ENCODE results near the gene CCKAR.

The CCKAR gene

DNA sequence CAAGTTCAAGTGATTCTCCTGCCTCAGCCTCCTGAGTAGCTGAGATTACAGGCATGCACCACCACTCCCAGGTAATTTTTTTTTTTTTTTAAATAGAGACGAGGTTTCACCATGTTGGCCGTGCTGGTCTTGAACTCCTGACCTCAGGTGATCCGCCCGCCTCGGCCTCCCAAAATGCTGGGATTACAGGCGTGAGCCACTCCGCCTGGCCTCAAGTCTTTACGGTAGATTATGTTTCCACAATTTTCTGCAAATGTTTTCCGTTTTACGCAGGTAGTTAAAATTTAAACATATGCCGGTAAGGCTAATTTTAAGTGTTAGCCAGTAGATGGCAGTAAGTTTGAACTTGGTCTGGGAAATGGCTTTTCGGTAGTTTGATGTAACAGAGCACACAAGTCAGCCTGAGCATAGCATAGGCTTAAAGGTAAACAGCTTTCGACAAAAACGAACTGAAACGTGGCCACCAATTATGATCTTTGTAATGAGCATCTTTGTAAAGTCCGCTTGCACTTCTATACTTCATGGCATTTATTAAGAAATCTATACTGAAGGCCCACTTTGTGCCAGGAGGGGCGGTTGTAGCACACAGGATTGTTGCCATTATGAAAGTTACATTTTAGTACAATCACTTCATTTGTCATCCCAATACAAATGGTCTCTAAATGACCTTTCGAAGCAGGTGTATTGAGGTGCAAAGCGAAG is 31.1 kb downstream of the CCKAR start:
- no peak for DNase-seq (ENCODE audit: low read depth)

- DNase-seq (ENCODE audit: low read depth), result no peak
Observed at GRCh38 chr4:26458157-26458561, 32.1 kb downstream of the CCKAR start.

DNA sequence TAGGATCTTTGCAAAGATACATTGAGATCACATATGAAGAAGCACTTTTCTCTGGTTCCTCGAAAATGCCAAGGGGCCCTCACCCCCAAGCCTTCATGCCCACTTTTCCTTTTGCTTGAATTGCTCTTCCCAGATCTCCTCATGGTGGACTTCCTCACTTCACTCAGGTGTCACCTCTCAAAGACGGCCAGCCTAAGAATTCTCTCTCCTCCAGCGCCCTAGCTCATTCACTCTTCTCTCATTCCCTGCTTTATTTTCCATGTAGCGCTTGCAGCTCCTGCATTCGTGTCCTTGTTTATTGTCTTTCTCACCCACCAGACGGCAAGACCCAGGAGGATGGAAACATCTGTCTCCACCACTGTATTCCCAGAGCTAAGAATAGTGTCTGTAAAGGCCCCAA is 32.9 kb downstream of the CCKAR start:
- no peak for DNase-seq (ENCODE audit: low read depth)

DNA sequence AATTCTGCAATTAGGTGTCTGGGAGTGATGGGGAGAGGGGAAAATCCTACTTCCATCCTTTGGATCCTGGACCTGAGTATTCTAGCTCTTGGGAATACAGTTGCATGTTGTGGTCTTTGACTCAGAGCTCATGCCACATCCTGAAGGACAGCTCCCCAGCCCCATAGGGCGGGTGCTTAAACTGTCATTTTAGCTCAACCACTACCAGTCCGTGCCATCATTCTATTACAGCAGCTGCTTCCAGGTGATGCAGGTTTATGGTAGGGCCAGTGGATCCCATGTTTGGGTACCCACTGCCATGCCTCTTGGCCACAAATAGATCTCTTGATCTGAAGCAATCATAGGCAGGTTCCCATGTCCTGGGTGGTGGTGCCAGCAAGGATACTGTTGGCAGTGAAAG is 34.7 kb downstream of the CCKAR start:
- DNase-seq (ENCODE audit: low read depth), result no peak

- no peak for DNase-seq (ENCODE audit: low read depth)
Observed at GRCh38 chr4:26454961-26455360, 35.3 kb downstream of the CCKAR start.

- DNase-seq (ENCODE audit: low read depth), result no peak
Observed at GRCh38 chr4:26452565-26453531, 37.4 kb downstream of the CCKAR start.

- DNase-seq (ENCODE audit: low read depth), result no peak
Observed at GRCh38 chr4:26451597-26451996, 38.7 kb downstream of the CCKAR start.

DNA sequence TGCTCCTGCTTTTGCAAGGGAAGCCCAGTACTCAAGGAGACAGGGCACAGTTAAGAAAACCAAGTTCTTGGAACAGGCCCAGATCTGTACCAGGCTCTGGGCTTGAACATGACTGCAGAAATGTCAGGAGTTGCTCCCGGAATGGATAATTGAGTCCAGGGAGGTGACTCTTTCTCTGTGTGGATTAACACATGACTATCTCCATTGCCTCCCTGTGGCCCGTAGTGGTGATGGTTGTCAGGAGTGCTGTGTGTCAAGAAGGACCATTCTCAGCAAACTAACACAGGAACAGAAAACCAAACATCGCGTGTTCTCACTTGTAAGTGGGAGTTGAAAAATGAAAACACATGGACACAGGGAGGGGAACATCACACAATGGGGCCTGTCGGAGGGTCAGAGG is 39.9 kb downstream of the CCKAR start:
- no peak for DNase-seq (ENCODE audit: low read depth)

DNA sequence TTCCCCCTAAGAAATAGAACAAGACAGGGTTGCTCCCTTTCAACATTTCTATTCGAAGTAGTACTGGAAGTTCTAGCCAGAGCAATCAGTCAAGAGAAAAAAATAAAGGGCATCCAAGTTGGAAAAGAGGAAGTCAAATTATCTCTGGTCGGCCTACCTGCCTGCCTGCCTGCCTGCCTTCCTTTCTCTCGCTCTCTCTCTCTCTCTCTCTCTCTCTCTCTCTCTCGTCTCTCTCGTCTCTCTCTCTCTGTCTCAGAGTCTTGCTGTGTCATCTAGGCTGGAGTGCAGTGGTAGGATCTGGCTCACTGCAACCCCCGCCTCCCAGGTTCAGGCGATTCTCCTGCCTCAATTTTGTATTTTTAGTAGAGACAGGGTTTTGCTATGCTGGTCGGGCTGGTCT is 42.9 kb downstream of the CCKAR start:
- no peak for DNase-seq (ENCODE audit: low read depth)

DNA sequence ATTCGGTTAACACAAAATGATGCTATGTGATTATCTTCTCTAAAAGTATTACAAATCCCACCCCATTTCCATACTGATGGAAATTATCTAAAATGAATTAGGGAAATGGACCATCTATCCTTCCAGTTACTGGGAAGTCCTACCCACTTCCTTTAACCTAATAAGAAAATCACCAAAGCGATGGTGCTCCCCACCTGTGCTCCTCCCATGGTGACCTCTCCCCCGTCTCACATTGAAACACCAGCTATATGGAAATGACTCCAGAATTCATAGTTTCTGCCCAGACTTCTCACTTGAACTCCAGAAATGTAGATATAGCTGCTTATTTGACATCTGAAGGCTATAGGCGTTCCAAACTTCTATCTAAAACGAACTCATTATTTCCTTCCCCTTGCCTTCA is 48.5 kb downstream of the CCKAR start:
- no peak for DNase-seq (ENCODE audit: low read depth)

DNA sequence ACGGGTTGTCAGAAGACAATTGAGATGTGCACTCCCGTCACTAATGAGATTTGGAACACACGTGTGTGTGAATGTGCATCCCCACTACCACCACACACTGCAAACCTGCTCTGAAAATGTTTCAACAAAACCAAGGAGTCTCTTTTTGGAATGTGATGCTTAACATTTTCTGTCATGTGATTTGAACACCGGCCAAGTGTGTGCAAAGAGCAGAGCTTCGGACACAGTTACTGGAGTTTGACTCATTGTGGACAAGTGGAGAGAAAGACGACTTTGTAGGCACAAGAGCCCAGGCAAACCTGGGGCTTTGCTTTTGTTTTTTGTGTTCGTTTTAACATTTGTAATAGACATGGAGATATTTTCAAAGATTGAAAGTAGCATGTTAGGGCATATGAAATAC is 49.2 kb downstream of the CCKAR start:
- DNase-seq (ENCODE audit: low read depth), result no peak

DNA sequence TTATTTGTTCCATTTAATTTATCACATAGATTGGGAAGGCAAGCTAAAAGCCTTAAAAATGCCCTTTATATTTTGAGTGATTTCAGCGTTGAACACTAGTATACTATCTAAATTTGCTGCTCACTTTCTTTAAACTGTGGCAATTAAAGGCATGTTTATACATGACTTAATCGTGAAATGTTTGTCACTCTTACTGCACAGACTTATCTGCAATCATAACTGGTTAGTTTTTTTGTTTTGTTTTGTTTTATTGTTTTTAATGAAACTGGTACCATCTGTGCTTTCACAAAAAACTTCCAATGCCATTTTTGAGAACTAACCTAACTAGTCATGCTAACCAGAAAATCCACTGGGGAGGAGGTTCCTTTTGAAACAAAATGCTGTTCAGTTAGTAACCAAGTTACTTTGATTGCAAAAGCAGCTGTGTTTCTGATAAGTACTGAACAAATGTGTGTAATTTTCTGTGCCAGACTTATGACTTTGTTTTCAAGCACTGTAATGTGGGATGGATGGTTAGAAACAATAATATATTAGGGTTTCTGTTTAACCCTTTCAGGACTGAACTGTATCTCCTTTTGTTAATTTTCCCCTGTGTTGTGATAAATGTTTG is 56.1 kb downstream of the CCKAR start:
- no peak for DNase-seq (ENCODE audit: low read depth)

DNA sequence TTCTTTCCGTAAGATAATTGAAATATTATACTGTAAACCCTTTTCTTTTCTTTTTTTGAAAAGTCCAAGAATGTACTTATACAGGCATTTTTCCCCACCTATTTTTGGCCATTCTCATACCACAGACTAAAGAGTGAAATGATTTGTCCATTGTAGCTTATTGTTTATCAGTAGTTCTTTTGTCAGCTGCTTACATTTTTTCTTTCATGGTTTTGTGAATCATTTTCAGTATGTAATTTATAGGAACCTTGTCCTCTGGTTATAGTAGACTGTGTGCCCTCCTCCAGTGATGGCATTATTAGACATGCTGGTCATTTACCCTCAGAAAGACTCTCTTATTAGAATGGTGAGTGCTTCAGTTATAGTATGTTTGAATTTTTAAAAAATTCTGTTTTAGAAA is 56.7 kb downstream of the CCKAR start:
- no peak for DNase-seq (ENCODE audit: low read depth)

GRCh38 chr4:26432419-26432818 is 57.9 kb downstream of the CCKAR start:
- DNase-seq (ENCODE audit: low read depth), result no peak

- DNase-seq (ENCODE audit: low read depth), result no peak
Observed at GRCh38 chr4:26431461-26432180, 58.7 kb downstream of the CCKAR start.
